COLO668 (cell line): ENCODE results near the gene VPS45.

Experiments
- DNase-seq: peaks from one replicate; lab custom pipeline; 2025; ENCODE audit not compliant: unreplicated experiment; lab: John Stamatoyannopoulos, UW

Gene VPS45

DNA sequence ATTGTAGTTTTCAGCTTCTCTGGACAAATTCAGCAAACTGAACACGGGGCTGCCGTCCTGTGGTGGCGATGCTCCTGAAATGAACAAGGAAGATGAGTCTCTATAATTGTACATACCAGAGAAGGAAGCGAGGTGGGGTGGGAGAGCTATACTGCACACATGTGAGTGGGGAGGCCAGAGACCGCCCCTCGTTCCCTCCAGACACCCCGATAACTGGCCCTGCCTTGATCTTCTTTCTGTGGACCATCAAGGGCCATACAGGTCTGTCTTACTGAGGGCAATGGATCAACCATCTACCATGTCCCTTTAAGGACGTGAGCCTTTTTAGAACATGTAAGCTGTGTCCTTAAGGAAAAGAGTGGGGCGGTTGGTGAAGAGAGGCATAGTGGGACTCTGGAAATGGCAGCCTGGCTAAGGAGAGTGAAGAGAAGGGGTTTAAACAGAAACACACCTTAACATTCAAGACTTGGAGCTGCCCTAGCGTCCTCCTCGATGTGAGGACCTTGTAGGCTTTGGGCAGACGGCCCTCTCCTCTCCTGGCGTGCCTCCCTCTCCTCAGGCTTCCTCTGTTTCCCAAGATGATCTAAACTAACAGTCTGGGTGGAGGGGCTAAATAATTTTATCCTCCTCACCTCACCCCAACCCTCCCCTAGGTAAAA, 88.0 kb downstream of the VPS45 start:
- DNase-seq, result no peak

DNA sequence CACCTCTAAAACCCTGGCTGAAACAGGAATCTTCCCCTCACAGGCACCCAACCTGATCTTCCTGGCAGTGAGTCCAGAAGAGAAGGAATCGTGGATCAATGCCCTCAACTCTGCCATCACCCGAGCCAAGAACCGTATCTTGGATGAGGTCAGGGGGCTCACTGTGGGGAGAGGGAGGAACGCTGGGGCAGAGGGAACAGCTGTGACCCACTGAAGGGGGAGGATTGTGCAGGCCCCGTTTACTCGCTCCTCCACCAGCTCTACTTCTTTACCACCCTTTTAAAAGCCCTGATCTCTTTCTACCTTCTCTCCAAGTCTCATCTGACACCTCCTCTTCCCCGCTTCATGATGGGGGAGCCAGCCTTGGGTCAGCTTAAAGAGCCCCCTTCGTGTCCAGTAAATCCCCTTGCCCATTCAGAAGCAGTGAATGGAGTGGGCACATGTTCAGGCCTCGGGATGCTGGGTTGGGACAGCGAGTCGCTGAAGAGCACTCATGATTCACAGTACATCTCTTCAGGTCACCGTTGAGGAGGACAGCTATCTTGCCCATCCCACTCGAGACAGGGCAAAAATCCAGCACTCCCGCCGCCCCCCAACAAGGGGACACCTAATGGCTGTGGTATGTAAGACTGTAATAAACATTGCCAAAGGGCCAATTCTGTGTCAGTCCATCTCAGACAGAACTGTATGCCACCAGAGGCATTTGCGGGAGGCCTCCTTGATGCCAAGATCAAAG, 89.5 kb downstream of the VPS45 start:
- no peak for DNase-seq

DNA sequence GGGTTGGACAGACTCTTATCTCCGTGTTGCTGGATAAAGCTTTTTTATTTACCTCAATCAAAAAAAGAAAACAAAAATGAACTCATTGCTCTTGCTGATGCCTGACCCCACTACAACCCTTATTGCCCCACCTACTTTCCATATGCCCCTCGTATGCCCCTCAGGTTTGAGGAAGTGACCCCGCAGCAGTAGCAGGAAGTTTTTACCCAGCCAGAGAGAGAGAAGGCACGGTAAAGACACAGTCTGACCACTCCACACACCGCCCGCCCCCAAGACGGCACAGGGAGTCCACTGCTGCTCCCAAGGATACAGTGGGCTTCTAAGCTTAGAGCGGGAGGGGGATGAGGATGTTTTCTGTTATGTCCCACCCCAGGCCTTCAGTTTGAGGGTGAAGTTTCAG, 92.0 kb downstream of the VPS45 start:
- no peak for DNase-seq

DNA sequence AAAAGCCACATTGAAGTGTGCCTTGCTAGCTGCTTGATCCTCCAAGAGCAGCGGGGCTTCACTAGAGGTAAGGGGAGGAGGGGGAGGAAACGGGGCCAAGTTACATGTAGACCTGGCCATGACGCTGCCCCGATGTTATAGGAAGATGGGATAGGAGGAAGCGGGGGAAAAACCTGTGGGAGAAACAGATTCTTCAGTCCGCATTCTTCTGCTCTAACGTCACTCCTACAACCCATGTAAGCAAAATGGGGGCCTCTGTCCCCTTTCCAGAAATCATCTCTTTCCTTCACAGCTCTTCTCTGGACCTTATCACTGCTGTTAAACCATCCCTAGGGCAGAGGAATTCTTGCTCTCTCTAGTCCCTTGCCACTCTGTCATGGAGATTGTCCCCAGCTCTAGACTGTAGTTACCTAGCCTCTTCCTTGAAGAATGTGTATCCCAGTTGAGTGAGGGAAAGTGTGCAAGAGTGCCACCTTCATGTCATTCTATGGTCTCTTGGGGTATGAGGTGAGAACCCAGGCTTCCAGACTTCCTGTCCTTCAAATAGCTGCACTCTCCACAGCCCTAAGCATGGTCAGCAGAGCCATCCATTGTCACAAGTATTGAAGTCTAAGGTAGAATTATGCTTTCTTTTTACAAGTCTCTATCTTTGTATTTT, 93.5 kb downstream of the VPS45 start:
- no peak for DNase-seq

DNA sequence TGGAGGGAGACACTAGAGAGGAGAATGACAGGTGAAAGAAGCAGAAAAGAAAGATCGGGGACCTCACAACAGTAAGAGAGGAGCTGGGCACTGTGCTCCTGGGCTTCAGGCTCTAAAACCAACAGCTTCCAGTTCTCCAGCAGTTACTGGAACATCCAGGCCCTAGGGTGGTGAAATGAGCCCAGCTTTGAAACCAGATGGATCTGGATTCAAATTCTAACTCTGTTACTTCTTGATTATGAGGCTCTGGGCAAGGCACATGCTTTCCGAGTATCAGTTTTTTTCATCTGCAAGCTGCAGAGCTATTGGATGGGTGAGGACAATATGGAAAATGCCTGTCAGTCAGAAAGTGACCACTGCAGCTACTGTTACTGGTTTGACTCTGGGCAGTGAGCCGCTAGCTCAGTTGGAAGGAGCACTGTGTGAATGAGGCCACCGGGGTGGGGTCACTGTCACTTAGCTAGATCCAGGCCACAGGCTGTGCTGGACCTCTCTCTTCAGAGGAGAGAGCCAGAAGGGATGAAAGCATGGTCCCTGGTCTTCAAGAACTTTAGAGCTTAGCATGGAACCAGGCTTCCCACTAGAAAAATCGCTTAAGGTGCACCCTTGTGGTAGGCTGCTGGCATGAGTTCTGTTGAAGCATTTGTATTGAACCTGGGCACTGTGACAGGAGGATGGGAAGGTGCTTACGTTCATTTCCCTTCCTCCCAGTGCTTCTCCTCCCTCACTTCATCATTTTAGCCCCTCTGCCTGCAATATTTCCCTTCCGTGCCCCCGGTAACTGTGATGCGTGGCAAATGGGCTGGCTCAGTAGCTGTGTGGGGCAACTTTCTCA, 94.4 kb downstream of the VPS45 start:
- no peak for DNase-seq

DNA sequence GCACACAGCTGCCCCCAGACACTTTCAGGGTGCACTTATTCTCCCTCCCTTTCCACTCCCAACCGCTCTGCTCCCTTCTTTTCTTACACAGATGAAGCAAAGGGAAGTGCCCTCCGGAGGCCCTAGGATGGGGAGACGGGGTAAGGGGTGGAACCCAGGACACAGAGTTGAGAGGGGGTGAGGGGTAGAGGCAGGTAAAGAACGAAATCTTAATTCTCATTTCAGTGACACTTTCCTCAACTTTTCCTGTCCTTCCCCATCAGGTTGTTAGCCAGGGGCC, 94.9 kb downstream of the VPS45 start:
- DNase-seq, result no peak

DNA sequence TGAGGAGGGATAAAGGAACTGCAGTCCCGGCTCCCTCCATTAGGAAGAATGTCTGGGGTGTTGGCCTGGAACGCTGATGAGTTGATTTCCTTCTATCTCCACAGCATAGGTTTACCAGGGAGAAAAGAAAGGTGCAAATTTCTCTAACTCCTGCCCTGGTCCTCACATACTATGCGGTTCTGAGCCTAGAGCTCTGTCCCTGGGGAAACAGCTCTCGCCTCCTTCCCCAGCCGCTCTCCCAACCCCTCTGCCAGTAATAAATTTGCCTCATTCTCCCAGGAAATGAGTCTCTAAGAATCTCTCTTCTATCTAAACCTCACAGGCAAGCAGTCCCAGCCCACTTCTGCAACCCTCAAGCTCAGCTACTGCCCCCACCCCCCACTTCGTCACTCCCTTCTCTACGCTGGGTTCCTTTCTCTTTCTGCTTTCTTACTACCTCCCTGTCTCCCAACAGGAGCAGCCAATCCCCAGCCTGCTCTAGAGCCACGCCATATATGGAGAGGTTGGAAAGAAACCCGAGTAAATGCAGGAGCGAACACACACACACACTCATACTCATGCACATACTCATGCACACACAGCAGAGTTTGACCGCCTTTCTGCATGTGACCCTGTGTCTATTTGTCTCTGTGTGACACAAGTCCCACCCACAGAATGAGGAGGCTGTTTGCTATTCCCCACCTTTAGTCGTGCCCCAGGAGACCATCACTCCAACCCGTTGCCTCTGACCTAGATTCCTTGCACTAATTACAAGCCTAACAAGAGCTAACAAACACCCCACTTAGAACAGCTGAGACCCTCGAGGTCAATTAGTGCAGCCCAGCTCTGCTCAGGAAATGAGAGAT, 95.5 kb downstream of the VPS45 start:
- no peak for DNase-seq

DNA sequence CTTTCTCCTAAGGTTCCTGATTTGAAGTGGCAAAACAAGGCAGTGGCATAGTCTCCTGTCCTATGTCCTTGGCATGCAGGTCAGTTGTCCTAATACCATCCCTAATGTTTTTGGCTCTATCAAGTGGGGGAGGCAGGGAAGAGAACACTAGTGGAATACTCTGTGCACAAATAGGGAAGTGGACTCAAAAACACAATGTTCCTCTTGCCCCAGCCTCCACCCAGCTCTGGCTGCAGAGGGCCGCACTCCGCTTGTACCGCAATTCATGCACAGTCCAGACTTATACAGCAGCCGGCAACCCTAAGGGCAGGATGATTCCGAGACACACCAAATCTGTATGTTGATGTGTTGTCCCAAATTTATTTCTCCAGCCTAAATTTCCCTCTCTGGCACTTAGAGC, 96.6 kb downstream of the VPS45 start:
- DNase-seq, result no peak

DNA sequence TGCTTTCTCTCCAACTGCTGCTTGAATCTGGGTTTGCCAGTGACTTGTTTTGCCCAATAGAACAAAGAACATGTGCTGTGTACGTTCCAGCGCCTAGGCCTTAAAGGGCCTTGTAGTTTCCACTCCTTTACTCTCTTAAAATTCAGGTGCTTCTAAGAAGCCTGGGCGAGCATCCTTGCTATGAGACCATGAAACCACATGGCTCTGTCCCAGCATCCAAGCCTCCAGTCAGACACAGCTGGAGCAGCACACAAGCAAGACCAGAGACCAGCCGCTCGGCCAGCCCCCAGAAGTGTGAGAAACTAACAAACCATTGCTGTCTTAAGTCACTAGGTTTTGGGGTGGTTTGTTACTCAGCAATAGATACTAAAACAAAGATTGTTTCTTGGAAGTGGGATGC, 97.2 kb downstream of the VPS45 start:
- DNase-seq, result no peak

DNA sequence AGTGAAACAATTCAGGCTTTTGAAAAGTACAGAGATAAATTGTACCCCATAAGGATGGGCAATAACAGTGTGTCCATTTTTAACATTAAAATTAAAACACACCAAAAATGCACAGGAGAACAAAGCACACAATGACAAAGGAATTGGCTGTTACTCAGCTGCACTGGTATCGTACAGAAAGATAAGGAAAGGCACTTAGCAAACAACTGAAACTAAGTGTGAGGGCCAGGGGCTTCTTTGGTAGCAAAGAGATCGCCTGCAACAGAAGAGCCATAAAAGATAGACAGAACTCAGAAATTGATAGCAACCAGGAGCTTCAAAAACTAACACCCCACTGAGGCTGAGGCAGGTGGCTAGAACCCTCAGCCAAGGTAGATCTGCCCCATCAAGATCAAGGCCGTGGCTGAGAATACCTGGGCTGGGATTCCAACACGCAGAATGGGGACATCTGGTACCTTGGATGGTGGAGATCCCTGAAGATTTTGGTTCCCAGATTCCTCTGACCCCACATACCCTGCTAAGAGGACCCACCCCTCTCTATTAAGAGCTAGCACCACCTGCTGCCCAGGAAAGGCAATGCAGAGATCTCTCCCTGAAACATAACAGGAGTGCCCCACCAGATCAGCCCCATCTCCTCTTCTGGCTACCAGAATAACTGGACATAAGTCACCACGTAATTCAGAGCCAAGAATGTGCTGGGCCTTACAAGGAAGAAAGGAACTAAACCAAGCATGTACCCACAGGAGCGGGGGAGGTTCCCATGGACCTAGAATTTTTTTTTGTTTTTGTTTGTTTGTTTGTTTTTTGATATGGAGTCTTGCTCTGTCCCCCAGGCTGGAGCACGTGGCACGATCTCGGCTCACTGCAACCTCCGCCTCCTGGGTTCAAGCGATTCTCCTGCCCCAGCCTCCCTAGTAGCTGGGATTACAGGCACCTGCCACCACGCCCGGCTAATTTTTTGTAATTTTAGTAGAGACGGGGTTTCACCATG, 98.3 kb downstream of the VPS45 start:
- DNase-seq, result peak; percentile 29

DNA sequence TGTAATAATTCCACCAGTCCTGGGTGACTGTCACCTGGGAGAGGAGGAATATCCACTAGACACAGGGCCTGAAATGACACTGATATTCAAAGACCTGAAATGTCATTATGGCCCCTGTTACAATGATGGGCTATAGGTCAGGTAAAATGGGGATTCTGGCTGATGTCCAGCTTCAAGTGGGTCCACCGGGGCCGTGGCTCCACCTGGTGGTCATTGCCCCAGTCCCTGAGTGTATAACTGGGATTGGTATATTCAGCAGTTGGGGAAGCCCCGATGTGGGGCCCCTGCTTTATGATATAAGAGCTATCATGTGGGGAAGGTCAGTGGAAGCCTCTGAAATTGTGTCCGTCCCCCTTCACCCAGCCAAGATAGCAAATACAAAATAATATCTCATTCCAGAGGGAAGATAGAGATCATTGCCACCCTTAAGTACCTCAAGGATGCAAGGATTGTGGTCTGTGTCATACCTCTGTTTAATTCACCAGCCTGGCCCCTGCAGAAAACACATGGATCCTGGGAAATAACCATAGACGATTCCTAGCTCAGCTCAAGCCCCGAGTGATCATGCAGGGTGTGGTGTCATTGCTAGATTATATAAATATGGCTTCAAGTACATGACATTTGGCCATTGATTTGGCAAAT, 101.5 kb downstream of the VPS45 start:
- DNase-seq, result peak; percentile 62

DNA sequence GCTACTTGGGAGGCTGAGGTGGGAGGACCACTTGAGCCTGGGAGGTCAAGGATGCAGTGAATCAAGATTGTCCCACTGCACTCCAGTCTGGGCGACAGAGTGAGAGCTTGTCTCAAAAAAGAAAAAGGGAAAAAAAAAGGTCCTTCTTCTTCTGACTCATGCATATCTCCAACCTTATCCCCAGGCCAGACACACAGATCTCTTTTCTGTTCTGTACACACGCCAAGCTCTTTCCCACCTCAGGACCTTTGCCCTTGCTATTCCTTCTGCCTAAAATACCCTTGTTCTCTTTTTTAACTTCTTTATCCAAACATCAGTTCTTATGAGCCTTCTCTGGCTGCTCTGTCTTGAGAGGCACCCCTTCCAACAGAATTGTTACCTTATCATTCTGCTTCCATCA, 104.2 kb downstream of the VPS45 start:
- DNase-seq, result no peak

DNA sequence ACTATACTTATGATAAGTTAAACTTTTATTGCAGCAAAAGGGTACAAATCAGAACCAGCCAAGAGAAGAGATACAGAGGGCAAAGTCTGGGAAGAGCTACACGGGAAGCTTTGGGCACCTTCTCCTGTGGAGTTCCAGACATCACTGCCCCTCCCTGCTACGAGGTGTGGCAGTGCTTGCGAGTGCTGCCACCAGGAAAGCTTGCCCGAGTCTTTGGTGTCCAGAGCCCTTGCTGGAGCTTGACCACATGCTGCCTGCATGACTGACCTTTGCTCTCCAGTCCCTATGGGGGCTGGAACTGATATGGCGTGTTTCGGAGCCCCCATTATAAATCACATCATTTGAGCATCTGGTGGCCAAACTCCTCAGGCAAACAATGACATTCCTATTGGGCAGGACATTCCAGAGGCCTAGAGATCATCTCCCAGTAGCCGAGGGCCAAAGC, 105.6 kb downstream of the VPS45 start:
- no peak for DNase-seq

DNA sequence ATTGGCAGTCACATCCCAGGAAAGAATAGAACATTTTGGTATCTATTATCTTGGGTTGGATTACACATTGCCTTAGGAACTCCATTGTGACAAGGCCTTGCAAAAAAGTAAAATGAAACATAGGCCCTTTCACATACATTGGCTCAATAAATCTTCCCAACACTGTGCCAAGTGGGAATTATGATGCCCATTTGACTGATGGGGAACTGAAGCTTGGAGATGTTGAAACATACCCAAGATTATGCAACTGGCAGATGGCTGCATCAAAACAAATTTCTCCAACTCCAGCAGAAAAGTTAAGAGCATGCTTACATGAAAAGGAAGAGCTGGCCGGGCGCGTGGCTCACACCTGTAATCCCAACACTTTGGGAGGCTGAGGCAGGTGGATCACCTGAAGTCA, 109.0 kb downstream of the VPS45 start:
- DNase-seq, result no peak

DNA sequence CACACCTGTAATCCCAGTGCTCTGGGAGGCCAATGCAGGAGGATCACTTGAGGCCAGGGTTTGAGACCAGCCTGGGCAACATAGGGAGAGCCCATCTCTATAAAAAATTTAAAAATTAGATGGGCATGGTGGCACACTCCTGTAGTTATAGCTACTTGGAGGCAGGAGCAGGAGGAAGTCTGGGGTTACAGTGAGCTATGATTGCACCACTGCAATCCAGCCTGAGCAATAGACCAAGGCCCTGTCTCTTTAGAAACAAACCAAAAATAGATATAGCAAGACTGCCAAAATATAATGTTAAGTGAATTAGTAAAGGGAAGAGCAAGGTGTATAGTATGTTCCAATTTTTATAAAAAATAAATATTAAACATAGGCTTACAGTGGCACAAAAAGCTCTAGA, 111.0 kb downstream of the VPS45 start:
- DNase-seq, result no peak

DNA sequence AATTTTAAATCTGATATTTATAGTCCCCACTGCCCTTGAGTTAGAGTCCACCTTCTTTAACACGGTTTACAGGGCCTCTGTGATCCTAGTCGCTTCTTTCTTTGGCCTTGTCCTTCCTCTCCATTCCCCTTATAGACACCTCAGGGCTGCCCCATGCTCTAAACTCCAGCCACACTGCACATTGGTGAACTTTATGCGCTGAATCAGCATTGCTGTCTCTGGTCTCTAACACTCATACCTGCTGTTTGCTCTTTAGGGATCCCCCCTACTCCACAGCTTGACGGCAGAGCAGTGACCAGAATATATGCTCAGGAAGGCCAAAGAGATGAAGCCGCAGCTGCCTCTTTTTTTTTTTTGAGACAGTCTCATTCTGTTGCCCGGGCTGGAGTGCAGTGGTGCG, 112.3 kb downstream of the VPS45 start:
- no peak for DNase-seq

DNA sequence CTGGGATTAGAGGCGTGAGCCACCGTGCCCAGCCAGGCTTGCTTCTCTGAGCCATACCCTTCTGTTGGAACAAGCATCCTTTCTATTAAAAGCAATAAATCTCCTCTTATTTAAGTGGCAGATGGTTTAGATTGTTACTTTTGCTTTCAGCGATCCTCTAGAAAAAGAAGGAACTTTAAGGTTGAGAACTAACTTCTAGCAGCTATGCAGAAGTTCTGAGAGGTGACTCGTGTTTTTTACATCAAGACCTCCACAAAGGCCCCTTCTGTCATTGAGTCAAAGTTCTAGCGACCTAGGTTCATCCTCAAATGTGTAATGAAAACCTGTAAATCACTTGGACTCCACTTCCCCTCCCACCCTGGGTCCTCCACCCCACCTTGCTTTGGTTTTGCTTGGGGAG, 112.9 kb downstream of the VPS45 start:
- no peak for DNase-seq

DNA sequence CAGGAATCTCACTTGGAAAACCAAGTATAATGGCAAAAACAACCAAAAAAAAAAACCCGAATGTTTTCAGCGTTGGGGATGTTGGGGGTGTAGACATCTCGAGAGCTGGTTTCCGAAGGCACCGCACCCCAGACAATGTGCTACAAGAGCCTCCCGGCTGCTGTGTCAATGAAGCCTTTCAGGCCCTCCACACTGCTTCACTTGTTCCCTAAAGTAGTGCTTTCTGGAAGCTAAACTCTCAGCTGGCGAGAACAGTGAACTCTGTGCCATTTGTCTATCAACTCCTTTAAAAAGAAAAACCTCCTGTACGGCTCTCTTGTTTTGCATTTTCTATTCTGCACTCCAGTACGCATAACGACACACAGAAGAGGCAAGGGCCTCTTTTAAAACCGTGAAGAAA, 114.7 kb downstream of the VPS45 start:
- DNase-seq, result no peak

DNA sequence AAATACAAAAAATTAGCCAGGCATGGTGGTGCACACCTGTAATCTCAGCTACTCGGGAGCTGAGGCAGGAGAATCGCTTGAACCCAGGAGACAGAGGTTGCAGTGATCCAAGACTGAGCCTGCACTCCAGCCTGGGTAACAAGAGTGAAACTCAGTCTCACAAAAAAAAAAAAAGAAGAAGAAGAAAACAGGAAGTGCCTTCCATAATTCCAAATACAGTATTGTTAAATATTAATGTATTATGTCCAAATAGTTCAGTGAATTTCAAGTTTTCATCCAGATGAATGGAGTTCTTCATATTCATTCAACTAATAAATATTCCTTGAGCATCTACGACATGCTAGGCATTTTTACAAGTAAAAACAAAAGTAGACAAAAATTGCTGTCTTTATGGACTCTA, 115.5 kb downstream of the VPS45 start:
- no peak for DNase-seq
